Measurements from ENCODE around the gene OBSCN.

The OBSCN gene

GRCh38 chr1:228416217-228416933, 208.5 kb downstream of the OBSCN start, which contains the start of gene TRIM17:
Gene TRIM17, minus strand, starts transcription at chr1:228416861. Its CDS starts 1,789 bp downstream, at chr1:228415072.
- no peak for DNase-seq (ENCODE audit: low read depth in 2 of 2)

GRCh38 chr1:228417061-228417460, 209.2 kb downstream of the OBSCN start:
- DNase-seq (ENCODE audit: low read depth in 2 of 2): no peak

DNA sequence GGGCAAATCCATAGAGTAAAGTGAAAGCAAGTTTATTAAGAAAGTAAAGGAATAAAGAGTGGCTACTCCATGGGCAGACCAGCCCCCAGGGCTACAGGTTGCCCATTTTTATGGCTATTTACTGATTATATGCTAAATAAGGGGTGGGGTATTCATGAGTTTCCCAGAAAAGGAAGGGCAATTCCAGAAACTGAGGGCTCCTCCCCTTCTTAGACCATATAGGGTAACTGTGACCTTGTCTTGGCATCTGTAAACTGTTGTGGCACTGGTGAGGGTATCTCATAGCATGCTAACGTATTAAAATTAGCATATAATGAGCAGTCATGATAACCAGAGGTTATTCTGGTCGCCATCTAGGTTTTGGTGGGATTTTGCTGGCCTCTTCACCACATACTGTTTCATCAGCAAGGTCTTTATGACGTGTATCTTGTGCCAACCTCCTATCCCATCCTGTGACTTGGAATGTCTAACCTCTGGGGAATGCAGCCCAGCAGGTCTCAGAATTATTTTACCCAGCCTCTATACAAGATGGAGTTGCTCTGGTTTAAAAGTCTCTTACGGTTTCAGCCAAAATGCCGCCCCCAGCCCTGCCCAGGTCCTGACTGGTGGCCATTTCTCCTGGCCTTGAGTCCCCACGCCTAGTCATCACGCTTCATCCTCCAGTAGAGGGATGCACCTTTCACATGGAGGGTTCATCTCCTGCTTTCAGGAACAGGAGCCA, 209.8 kb downstream of the OBSCN start:
- DNase-seq (ENCODE audit: low read depth in 2 of 2): no peak

- no peak for DNase-seq (ENCODE audit: low read depth in 2 of 2)
Observed at GRCh38 chr1:228420968-228421826, 213.4 kb downstream of the OBSCN start.

GRCh38 chr1:228423404-228424053, 215.7 kb downstream of the OBSCN start:
- DNase-seq (ENCODE audit: low read depth in 2 of 2): no peak

- DNase-seq (ENCODE audit: low read depth in 2 of 2): no peak
Observed at GRCh38 chr1:228424685-228425660, 217.1 kb downstream of the OBSCN start.

GRCh38 chr1:228426518-228427175, 218.8 kb downstream of the OBSCN start:
- DNase-seq (ENCODE audit: low read depth in 2 of 2): no peak

- DNase-seq (ENCODE audit: low read depth in 2 of 2): no peak
Observed at GRCh38 chr1:228428412-228428811, 220.6 kb downstream of the OBSCN start.

All from stimulated activated CD8-positive, alpha-beta memory T cell treated with anti-CD3 and anti-CD28 coated beads, Interleukin-2, amount 100 ng/mL, for 1 hour (primary cell).